Panc1 (cell line): ENCODE measurements around the gene ZNF32. TPM values are rescaled to one million over a fixed set of nuclear protein-coding genes. Genes with fewer than 3 reads are reported as not detected.

Experiments
- ATAC-seq: fragments of 200-7000 bp; cut with Tn5 transposase; 2 replicates; pipeline ENCODE4 v1.9.1; 2020; ENCODE audit warnings: mild to moderate bottlenecking, moderate library complexity
- BruUV-seq: library from RNA; stranded (reverse); fragments of 400-500 nt; replicated peaks from 2 replicates; lab custom pipeline; 2021; lab: Mats Ljungman, UMichigan
- CTCF ChIA-PET: fragments of 300-600 bp; sonication (Branson Sonifier 250); formaldehyde crosslinking; loops from one replicate; lab custom pipeline; 2022; ENCODE audit warnings: antibody characterized with exemption; lab: Charles Lee
- POLR2A ChIA-PET: fragments of 300-600 bp; sonication (Branson Sonifier 250); formaldehyde crosslinking; loops from one replicate; lab custom pipeline; 2022; ENCODE audit warnings: antibody characterized with exemption; lab: Charles Lee
- DNase-seq: peaks from one replicate; pipeline ENCODE4 v3.0.0-alpha.2; 2010; ENCODE audit warnings: low read depth, low spot score
- H3K27ac ChIP-seq: 2 replicates; pipeline ENCODE4 v1.5.1; 2011; ENCODE audit warnings: mild to moderate bottlenecking, low read length, inconsistent platforms
- H3K27me3 ChIP-seq: fragments of 200-500 bp; sonication (Bioruptor generic); 2 replicates; pipeline ENCODE4 v1.6.0; 2014; ENCODE audit warnings: low read length, inconsistent platforms; ENCODE audit not compliant: control insufficient read depth, insufficient read depth
- H3K36me3 ChIP-seq: fragments of 200-500 bp; sonication (Bioruptor generic); 2 replicates; pipeline ENCODE4 v1.5.1; 2014; ENCODE audit warnings: inconsistent platforms, mild to moderate bottlenecking, low read length, moderate library complexity; ENCODE audit not compliant: control insufficient read depth, insufficient read depth
- H3K4me1 ChIP-seq: 2 replicates; pipeline ENCODE4 v1.5.1; 2011; ENCODE audit warnings: inconsistent platforms, mild to moderate bottlenecking, low read length, moderate library complexity; ENCODE audit not compliant: control insufficient read depth, insufficient read depth
- H3K4me3 ChIP-seq, 2 experiments: 2 replicates each; pipeline ENCODE4 v1.5.1; 2011 to 2012; ENCODE audit warnings: low read depth in 2 of 2, low read length in 2 of 2, mild to moderate bottlenecking in 2 of 2, inconsistent platforms in 1 of 2, moderate library complexity in 1 of 2
- H3K9me3 ChIP-seq: fragments of 200-500 bp; sonication (Bioruptor generic); 2 replicates; pipeline ENCODE4 v1.5.1; 2014; ENCODE audit warnings: low read depth, mild to moderate bottlenecking, inconsistent platforms, low read length, moderate library complexity; ENCODE audit not compliant: control insufficient read depth, insufficient read depth
- CTCF ChIP-seq: fragments of 450-650 bp; IDR thresholded peaks from 2 replicates; pipeline ENCODE4 v1.5.1; 2017; ENCODE audit warnings: mild to moderate bottlenecking
- POLR2AphosphoS5 ChIP-seq: IDR thresholded peaks from 2 replicates; pipeline ENCODE4 v1.6.1; 2012; ENCODE audit warnings: mild to moderate bottlenecking, low read depth, low read length, moderate library complexity
- REST ChIP-seq, 2 experiments: IDR thresholded peaks; 2 replicates each; pipeline ENCODE4 v1.6.1; 2011 to 2012; ENCODE audit warnings: low read depth in 2 of 2, control low read depth in 1 of 2, low read length in 1 of 2, mild to moderate bottlenecking in 1 of 2, moderate library complexity in 1 of 2; ENCODE audit not compliant: insufficient read depth in 1 of 2
- SIN3A ChIP-seq: IDR thresholded peaks from 2 replicates; pipeline ENCODE4 v1.6.1; 2012; ENCODE audit warnings: low read depth, mild to moderate bottlenecking, low read length, moderate library complexity, borderline replicate concordance; ENCODE audit not compliant: insufficient read depth
- TCF7L2 ChIP-seq: IDR thresholded peaks from 2 replicates; pipeline ENCODE4 v1.6.1; 2011; ENCODE audit warnings: mild to moderate bottlenecking, low read depth, low read length, inconsistent platforms
- in situ Hi-C: cut with HindIII; loops from 2 replicates; pipeline ENCODE4 v1.10.0; 2016; ENCODE audit warnings: low sequenced_read_pairs, low pct_unique_long_range_greater_than_20kb
- intact Hi-C: fragments of 100-400 bp; cut with micrococcal nuclease; formaldehyde crosslinking; loops from one replicate; pipeline ENCODE4 v1.10.0; 2022; ENCODE audit not compliant: unreplicated experiment
- total RNA-seq: library from RNA; stranded (reverse); gene quantifications from one replicate; pipeline ENCODE4 v1.2.1, GENCODE V29; 2021; ENCODE audit not compliant: unreplicated experiment

The ZNF32 gene
- total RNA-seq, 1 experiment from 2014 or later, result 35.6 TPM

- Histone ChIP-seq H3K27me3 (peaks cover 6% of the 10 kb centered on the region; the same call in 1 of the 2 replicates), H3K9me3 (no peaks in the 10 kb centered on the region), H3K36me3 (no peaks in the 10 kb centered on the region), H3K4me1 (no peaks in the 10 kb centered on the region), H3K4me3 (no peak overlapping the region), H3K27ac (no peak overlapping the region)
- peak; percentile 89 for ATAC-seq
- TF ChIP-seq REST (IDR thresholded peaks at IDR 0.05; ENCODE audit: insufficient read depth in 1 of 2, low read depth in 2 of 2, low read length in 1 of 2) (no peak), POLR2AphosphoS5 (no peak), SIN3A (no peak), TCF7L2 (no peak), CTCF (peak; percentile 87)
- BruUV-seq, result no TSS peak
- CTCF ChIA-PET, result interaction anchor here (1.0 kb wide), 1 partner anchor 11 kb away, joined by 3 read pairs; no protein-coding TSS in a partner anchor
- POLR2A ChIA-PET, result no interaction called here
- in situ Hi-C loops, result no loop called here
- peak; percentile 64 for DNase-seq
- intact Hi-C loops, result loop anchor here (1.0 to 2.0 kb wide), 2 partner anchors 713 to 1193 kb away; partner anchors contain the start of gene CXCL12
These were observed 23.2 kb upstream of the ZNF32 start for GRCh38 chr10:43671659-43672531.

- Histone ChIP-seq H3K4me1 (no peaks in the 10 kb centered on the region), H3K27ac (no peak overlapping the region), H3K36me3 (no peaks in the 10 kb centered on the region), H3K4me3 (no peak overlapping the region), H3K27me3 (peaks cover 5% of the 10 kb centered on the region; the same call in 1 of the 2 replicates), H3K9me3 (no peaks in the 10 kb centered on the region)
- BruUV-seq, result no TSS peak
- ChIA-PET POLR2A (no interaction called here), CTCF (no interaction called here)
- in situ Hi-C loops, result no loop called here
- TF ChIP-seq POLR2AphosphoS5 (no peak), SIN3A (no peak), TCF7L2 (no peak), CTCF (no peak), REST (IDR thresholded peaks at IDR 0.05; ENCODE audit: insufficient read depth in 1 of 2, low read depth in 2 of 2, low read length in 1 of 2) (no peak)
- ATAC-seq (no peak; the same call in 1 of the 2 replicates), DNase-seq (no peak)
- intact Hi-C loops, result no loop called here
These were observed 20.7 kb upstream of the ZNF32 start for GRCh38 chr10:43669386-43669785.
